ENCODE measurements around the gene TEP1. TPM values are rescaled to one million over a fixed set of nuclear protein-coding genes. Genes with fewer than 3 reads are reported as not detected.

TEP1 gene
- total RNA-seq, 1 experiment from 2014 or later: 17.1 TPM

GRCh38 chr14:20356422-20356821 lies 56.9 kb downstream of the TEP1 start:
- Histone ChIP-seq H3K36me3 (ENCODE audit: control insufficient read depth, insufficient read depth, low read length) (peaks cover 17% of the 10 kb centered on the region), H3K4me3 (ENCODE audit: low read depth in 2 of 2, low read length in 2 of 2) (no peak overlapping the region), H3K27ac (ENCODE audit: low read length) (no peak overlapping the region), H3K27me3 (ENCODE audit: control insufficient read depth, insufficient read depth, low read length) (no peaks in the 10 kb centered on the region), H3K9me3 (ENCODE audit: control insufficient read depth, insufficient read depth, low read depth, low read length) (no peaks in the 10 kb centered on the region), H3K4me1 (ENCODE audit: control insufficient read depth, insufficient read depth, low read length) (no peaks in the 10 kb centered on the region)
- ATAC-seq: no peak
- TF ChIP-seq POLR2AphosphoS5 (IDR thresholded peaks at IDR 0.05; ENCODE audit: low read depth, low read length) (no peak), SIN3A (IDR thresholded peaks at IDR 0.05; ENCODE audit: borderline replicate concordance, insufficient read depth, low read depth, low read length) (no peak), TCF7L2 (IDR thresholded peaks at IDR 0.05; ENCODE audit: low read depth, low read length) (no peak), CTCF (IDR thresholded peaks at IDR 0.05) (no peak)
- ChIA-PET CTCF (no interaction called here), POLR2A (no interaction called here)
- no TSS peak for BruUV-seq (replicated peaks)
- DNase-seq (ENCODE audit: low read depth, low spot score): no peak
- in situ Hi-C loops (cut with HindIII; ENCODE audit: low pct_unique_long_range_greater_than_20kb, low sequenced_read_pairs) (no loop called here), intact Hi-C loops (cut with micrococcal nuclease; ENCODE audit: unreplicated experiment) (no loop called here)

GRCh38 chr14:20350860-20351259 lies 62.4 kb downstream of the TEP1 start:
- CTCF ChIA-PET: interaction anchor here (0.7 kb wide), 2 partner anchors 8 to 23 kb away, joined by 3 read pairs; no protein-coding TSS in a partner anchor
- Histone ChIP-seq H3K27me3 (ENCODE audit: control insufficient read depth, insufficient read depth, low read length) (no peaks in the 10 kb centered on the region), H3K27ac (ENCODE audit: low read length) (no peak overlapping the region), H3K4me3 (ENCODE audit: low read depth in 2 of 2, low read length in 2 of 2) (no peak overlapping the region), H3K4me1 (ENCODE audit: control insufficient read depth, insufficient read depth, low read length) (no peaks in the 10 kb centered on the region), H3K9me3 (ENCODE audit: control insufficient read depth, insufficient read depth, low read depth, low read length) (no peaks in the 10 kb centered on the region), H3K36me3 (ENCODE audit: control insufficient read depth, insufficient read depth, low read length) (no peaks in the 10 kb centered on the region; the same call in 1 of the 2 replicates)
- ATAC-seq (no peak), DNase-seq (ENCODE audit: low read depth, low spot score) (no peak)
- intact Hi-C loops (cut with micrococcal nuclease; ENCODE audit: unreplicated experiment) (no loop called here), in situ Hi-C loops (cut with HindIII; ENCODE audit: low pct_unique_long_range_greater_than_20kb, low sequenced_read_pairs) (no loop called here)
- no TSS peak for BruUV-seq (replicated peaks)
- POLR2A ChIA-PET: no interaction called here
- no peak for TF ChIP-seq REST (IDR thresholded peaks at IDR 0.05; ENCODE audit: insufficient read depth in 1 of 2, low read depth in 2 of 2, low read length in 1 of 2)
- no peak for TF ChIP-seq SIN3A (IDR thresholded peaks at IDR 0.05; ENCODE audit: borderline replicate concordance, insufficient read depth, low read depth, low read length)
- no peak for TF ChIP-seq TCF7L2 (IDR thresholded peaks at IDR 0.05; ENCODE audit: low read depth, low read length)
- peak; percentile 29 for TF ChIP-seq CTCF (IDR thresholded peaks at IDR 0.05)
- TF ChIP-seq POLR2AphosphoS5 (IDR thresholded peaks at IDR 0.05; ENCODE audit: low read depth, low read length): no peak
